SK-N-SH treated with all-trans-retinoic acid at 6 μM for 48 hours (cell line): ENCODE measurements around the gene DSCAM.

Experiments
- ARNTL ChIP-seq: fragments of 450-650 bp; formaldehyde crosslinking; IDR thresholded peaks from 2 replicates; pipeline ENCODE4 v1.5.0; 2020; ENCODE audit warnings: low read depth, mild to moderate bottlenecking, moderate library complexity, borderline replicate concordance
- TCF4 ChIP-seq: fragments of 250-450 bp; sonication (Bioruptor Pico); IDR thresholded peaks from 2 replicates; pipeline ENCODE4 v1.8.0; 2021; ENCODE audit warnings: mild to moderate bottlenecking, moderate library complexity, borderline replicate concordance
- ZC3H10 ChIP-seq: fragments of 250-450 bp; sonication (Bioruptor Pico); IDR thresholded peaks from 2 replicates; pipeline ENCODE4 v1.5.1; 2021; ENCODE audit warnings: mild to moderate bottlenecking, moderate library complexity
- ZNF565 ChIP-seq: fragments of 450-650 bp; formaldehyde crosslinking; conservative IDR thresholded peaks from 2 replicates; pipeline ENCODE4 v1.5.0; 2020; ENCODE audit warnings: low read depth, mild to moderate bottlenecking, moderate library complexity
- ZNF8 ChIP-seq: fragments of 450-650 bp; formaldehyde crosslinking; IDR thresholded peaks from 2 replicates; pipeline ENCODE4 v1.5.0; 2020; ENCODE audit warnings: mild to moderate bottlenecking, moderate library complexity
- TF ChIP-seq, protein P1 (sequence below): fragments of 250-450 bp; sonication (Bioruptor Pico); IDR thresholded peaks from 2 replicates; pipeline ENCODE4 v1.5.0; 2020; ENCODE audit warnings: mild to moderate bottlenecking, moderate library complexity

DNA sequence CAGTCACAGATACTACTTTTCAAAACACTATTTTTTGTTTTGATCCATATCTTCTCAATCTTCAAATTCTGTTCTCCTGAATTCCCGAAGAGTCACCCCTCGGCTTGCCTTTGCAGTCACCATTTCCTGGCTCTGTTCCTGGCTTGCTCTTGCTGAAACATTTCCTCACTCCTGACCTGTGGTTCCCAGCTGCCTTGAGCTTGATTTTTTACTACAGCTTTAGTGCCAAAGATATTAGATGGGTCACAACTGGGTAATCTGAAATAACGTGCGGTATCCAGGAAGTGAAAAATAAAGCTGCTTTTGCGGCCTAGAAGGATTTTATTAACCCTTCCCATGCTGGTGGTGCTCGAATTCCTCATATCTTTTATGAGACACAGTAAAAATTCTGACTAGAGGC, 660.9 kb downstream of the DSCAM start:
- TF ChIP-seq TCF4 (CRISPR knock-in tag) (no peak), ZNF8 (no peak), ZNF565 (no peak), ZC3H10 (no peak), ARNTL (CRISPR knock-in tag) (no peak)
- TF ChIP-seq, protein P1, sequence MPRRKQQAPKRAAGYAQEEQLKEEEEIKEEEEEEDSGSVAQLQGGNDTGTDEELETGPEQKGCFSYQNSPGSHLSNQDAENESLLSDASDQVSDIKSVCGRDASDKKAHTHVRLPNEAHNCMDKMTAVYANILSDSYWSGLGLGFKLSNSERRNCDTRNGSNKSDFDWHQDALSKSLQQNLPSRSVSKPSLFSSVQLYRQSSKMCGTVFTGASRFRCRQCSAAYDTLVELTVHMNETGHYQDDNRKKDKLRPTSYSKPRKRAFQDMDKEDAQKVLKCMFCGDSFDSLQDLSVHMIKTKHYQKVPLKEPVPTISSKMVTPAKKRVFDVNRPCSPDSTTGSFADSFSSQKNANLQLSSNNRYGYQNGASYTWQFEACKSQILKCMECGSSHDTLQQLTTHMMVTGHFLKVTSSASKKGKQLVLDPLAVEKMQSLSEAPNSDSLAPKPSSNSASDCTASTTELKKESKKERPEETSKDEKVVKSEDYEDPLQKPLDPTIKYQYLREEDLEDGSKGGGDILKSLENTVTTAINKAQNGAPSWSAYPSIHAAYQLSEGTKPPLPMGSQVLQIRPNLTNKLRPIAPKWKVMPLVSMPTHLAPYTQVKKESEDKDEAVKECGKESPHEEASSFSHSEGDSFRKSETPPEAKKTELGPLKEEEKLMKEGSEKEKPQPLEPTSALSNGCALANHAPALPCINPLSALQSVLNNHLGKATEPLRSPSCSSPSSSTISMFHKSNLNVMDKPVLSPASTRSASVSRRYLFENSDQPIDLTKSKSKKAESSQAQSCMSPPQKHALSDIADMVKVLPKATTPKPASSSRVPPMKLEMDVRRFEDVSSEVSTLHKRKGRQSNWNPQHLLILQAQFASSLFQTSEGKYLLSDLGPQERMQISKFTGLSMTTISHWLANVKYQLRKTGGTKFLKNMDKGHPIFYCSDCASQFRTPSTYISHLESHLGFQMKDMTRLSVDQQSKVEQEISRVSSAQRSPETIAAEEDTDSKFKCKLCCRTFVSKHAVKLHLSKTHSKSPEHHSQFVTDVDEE (CRISPR knock-in tag): no peak
